Measurements from ENCODE around the gene RBM4B. TPM values are rescaled to one million over a fixed set of nuclear protein-coding genes. Genes with fewer than 3 reads are reported as not detected.
"Not testable (repeated sequence)": the region's sequence is repeated elsewhere in the genome, so short reads cannot be mapped to it uniquely, and the experiment has no call there.

RBM4B gene
- total RNA-seq, 2 donors from 2014 or later = 14.1 to 16.5 TPM

DNA sequence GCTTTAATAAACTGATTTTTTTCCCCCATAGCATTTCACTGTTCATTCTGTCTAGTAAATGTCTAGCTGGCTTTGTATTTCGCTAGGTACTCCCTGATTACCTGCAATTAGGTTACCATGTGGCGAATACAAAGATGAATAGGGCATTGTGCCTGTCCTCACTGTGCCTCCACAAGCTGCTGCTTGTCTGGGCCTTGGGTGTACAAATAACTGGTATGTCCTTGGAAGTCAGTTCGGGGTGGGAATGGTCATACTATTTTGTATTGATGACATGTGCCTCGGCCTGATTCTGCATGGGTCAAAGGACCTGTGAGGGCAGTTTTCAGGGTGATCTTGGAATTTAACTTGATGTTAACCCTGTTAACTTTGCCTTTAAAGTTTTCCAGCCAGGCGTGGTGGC is 27.8 kb downstream of the RBM4B start:
- DNase-seq = no peak
- no peak overlapping the region for H3K27ac ChIP-seq
- H3K9ac ChIP-seq (ENCODE audit: low read depth in 2 of 2, low read length in 2 of 2) = no peak overlapping the region
- no peaks in the 10 kb centered on the region for H3K4me1 ChIP-seq
- TF ChIP-seq CTCF (IDR thresholded peaks at IDR 0.05) = no peak
- no peaks in the 10 kb centered on the region for H3K27me3 ChIP-seq
- H3K4me3 ChIP-seq = no peak overlapping the region
- H3K9me3 ChIP-seq = no peaks in the 10 kb centered on the region
- H3K36me3 ChIP-seq = peaks cover 6% of the 10 kb centered on the region
- intact Hi-C loops (cut with DNase I) = no loop called here

- peaks cover 2% of the 10 kb centered on the region for H3K4me1 ChIP-seq
- intact Hi-C loops (cut with DNase I) = no loop called here
- no peak for DNase-seq
- no peak for TF ChIP-seq CTCF (IDR thresholded peaks at IDR 0.05)
- H3K9me3 ChIP-seq = no peaks in the 10 kb centered on the region
- H3K27ac ChIP-seq = no peak overlapping the region
- H3K36me3 ChIP-seq = peaks cover 6% of the 10 kb centered on the region
- H3K27me3 ChIP-seq = no peaks in the 10 kb centered on the region
- H3K9ac ChIP-seq (ENCODE audit: low read depth in 2 of 2, low read length in 2 of 2) = no peak overlapping the region
- no peak overlapping the region for H3K4me3 ChIP-seq
Observed at GRCh38 chr11:66646828-66647227, 30.9 kb downstream of the RBM4B start.

DNA sequence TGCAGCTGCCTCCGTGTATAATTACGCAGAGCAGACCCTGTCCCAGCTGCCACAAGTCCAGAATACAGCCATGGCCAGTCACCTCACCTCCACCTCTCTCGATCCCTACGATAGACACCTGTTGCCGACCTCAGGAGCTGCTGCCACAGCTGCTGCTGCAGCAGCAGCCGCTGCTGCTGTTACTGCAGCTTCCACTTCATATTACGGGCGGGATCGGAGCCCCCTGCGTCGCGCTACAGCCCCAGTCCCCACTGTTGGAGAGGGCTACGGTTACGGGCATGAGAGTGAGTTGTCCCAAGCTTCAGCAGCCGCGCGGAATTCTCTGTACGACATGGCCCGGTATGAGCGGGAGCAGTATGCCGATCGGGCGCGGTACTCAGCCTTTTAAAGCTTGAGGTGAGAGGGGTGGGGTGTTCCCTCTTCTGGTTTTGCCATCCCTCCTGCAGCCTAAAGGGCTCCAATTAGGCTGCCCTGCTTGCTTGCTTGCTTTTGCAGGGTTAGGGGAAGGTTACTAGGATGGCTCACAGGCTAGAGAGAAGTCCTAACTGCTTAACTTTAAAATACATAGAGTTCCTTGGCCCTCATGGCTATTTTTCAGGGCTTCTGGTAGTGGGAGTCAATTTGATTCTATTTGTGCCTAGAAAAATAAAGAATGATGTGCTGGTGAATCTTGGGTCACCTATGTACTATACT is 33.8 kb downstream of the RBM4B start:
- no peak for DNase-seq
- no peak for TF ChIP-seq CTCF (IDR thresholded peaks at IDR 0.05)
- intact Hi-C loops (cut with DNase I) = no loop called here
- no peak overlapping the region for H3K9ac ChIP-seq (ENCODE audit: low read depth in 2 of 2, low read length in 2 of 2)
- H3K9me3 ChIP-seq = no peaks in the 10 kb centered on the region
- H3K27ac ChIP-seq = no peak overlapping the region
- no peak overlapping the region for H3K4me3 ChIP-seq
- H3K27me3 ChIP-seq = no peaks in the 10 kb centered on the region
- peaks cover 11% of the 10 kb centered on the region for H3K36me3 ChIP-seq
- H3K4me1 ChIP-seq = peaks cover 23% of the 10 kb centered on the region

GRCh38 chr11:66641834-66642233 is 35.9 kb downstream of the RBM4B start:
- no peak for TF ChIP-seq CTCF (IDR thresholded peaks at IDR 0.05)
- intact Hi-C loops (cut with DNase I) = no loop called here
- H3K4me3 ChIP-seq = no peak overlapping the region
- no peaks in the 10 kb centered on the region for H3K9me3 ChIP-seq
- H3K36me3 ChIP-seq = peaks cover 9% of the 10 kb centered on the region
- no peaks in the 10 kb centered on the region for H3K27me3 ChIP-seq
- no peak overlapping the region for H3K27ac ChIP-seq
- H3K4me1 ChIP-seq = peaks cover 23% of the 10 kb centered on the region
- H3K9ac ChIP-seq (ENCODE audit: low read depth in 2 of 2, low read length in 2 of 2) = no peak overlapping the region
- DNase-seq = no peak

DNA sequence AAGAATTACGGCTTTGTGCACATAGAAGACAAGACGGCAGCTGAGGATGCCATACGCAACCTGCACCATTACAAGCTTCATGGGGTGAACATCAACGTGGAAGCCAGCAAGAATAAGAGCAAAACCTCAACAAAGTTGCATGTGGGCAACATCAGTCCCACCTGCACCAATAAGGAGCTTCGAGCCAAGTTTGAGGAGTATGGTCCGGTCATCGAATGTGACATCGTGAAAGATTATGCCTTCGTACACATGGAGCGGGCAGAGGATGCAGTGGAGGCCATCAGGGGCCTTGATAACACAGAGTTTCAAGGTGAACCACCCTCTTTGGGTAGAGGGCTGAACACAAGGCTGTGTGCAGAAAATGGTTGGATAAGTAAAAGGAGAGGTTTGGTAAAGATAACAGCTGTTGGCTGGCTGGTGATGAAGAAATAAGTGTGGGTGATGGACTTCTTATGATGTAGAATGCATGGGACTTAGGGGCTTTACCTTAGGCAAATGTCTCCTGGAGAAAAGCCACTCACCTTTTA is 37.8 kb downstream of the RBM4B start:
- H3K27me3 ChIP-seq; H3K9me3 ChIP-seq; H3K27ac ChIP-seq; H3K9ac ChIP-seq (ENCODE audit: low read depth in 2 of 2, low read length in 2 of 2); intact Hi-C loops (cut with DNase I); DNase-seq; H3K36me3 ChIP-seq: not testable (repeated sequence)
- Histone ChIP-seq H3K4me3 (peak overlapping the region; percentile 82), H3K4me1 (peaks cover 23% of the 10 kb centered on the region)

GRCh38 chr11:66639066-66639813 is 38.4 kb downstream of the RBM4B start:
- no peaks in the 10 kb centered on the region for H3K27me3 ChIP-seq
- peaks cover 5% of the 10 kb centered on the region for H3K36me3 ChIP-seq
- intact Hi-C loops (cut with DNase I) = no loop called here
- TF ChIP-seq CTCF (IDR thresholded peaks at IDR 0.05) = no peak
- H3K4me1 ChIP-seq = peaks cover 23% of the 10 kb centered on the region
- peak overlapping the region; percentile 79 to 96 for H3K9ac ChIP-seq (ENCODE audit: low read depth in 2 of 2, low read length in 2 of 2)
- H3K27ac ChIP-seq = peak overlapping the region; percentile 89
- peak overlapping the region; percentile 82 for H3K4me3 ChIP-seq
- no peak for DNase-seq
- H3K9me3 ChIP-seq = no peaks in the 10 kb centered on the region
